Kidney epithelial cell (primary cell): Measurements from ENCODE around the gene STXBP6. TPM values are rescaled to one million over a fixed set of nuclear protein-coding genes. Genes with fewer than 3 reads are reported as not detected.

Source experiments
- DNase-seq: peaks from one replicate; pipeline ENCODE4 v3.0.0-alpha.2; 2010; ENCODE audit warnings: low read depth
- H3K27me3 ChIP-seq: 2 replicates; pipeline ENCODE4 v1.6.0; 2011; ENCODE audit warnings: low read length; ENCODE audit not compliant: control insufficient read depth, insufficient read depth
- H3K36me3 ChIP-seq: 2 replicates; pipeline ENCODE4 v1.5.1; 2011; ENCODE audit warnings: low read length; ENCODE audit not compliant: control insufficient read depth, insufficient read depth
- H3K4me3 ChIP-seq: 2 replicates; pipeline ENCODE4 v1.5.1; 2011; ENCODE audit warnings: low read depth, mild to moderate bottlenecking, control low read depth, low read length
- CTCF ChIP-seq: IDR thresholded peaks from 2 replicates; pipeline ENCODE4 v1.5.1; 2011; ENCODE audit warnings: mild to moderate bottlenecking, moderate library complexity, low read length, control low read depth, inconsistent platforms; ENCODE audit not compliant: insufficient read depth, poor library complexity, severe bottlenecking
- total RNA-seq: library from RNA; depleted of rRNA; stranded (reverse); fragments of >200 nt; gene quantifications from 2 replicates; pipeline ENCODE4 v1.2.3, GENCODE V29; 2015

The STXBP6 gene
- total RNA-seq, 1 donor from 2014 or later: 0.38 TPM

- H3K36me3 ChIP-seq: no peaks in the 10 kb centered on the region
- TF ChIP-seq CTCF: no peak
- no peaks in the 10 kb centered on the region for H3K27me3 ChIP-seq
- no peak overlapping the region for H3K4me3 ChIP-seq
- DNase-seq: no peak
Observed at GRCh38 chr14:24959791-24960331, 90.1 kb downstream of the STXBP6 start.

GRCh38 chr14:24958271-24958670 is 91.7 kb downstream of the STXBP6 start:
- no peak for DNase-seq
- no peaks in the 10 kb centered on the region for H3K36me3 ChIP-seq
- H3K27me3 ChIP-seq: no peaks in the 10 kb centered on the region
- H3K4me3 ChIP-seq: no peak overlapping the region
- no peak for TF ChIP-seq CTCF

GRCh38 chr14:24957814-24958213 is 92.1 kb downstream of the STXBP6 start:
- no peak overlapping the region for H3K4me3 ChIP-seq
- TF ChIP-seq CTCF: no peak
- no peaks in the 10 kb centered on the region for H3K36me3 ChIP-seq
- no peaks in the 10 kb centered on the region for H3K27me3 ChIP-seq
- DNase-seq: no peak

- Histone ChIP-seq H3K27me3 (no peaks in the 10 kb centered on the region), H3K36me3 (no peaks in the 10 kb centered on the region), H3K4me3 (no peak overlapping the region)
- no peak for TF ChIP-seq CTCF
- no peak for DNase-seq
Observed at GRCh38 chr14:24956104-24956503, 93.8 kb downstream of the STXBP6 start.

GRCh38 chr14:24954700-24955037 is 95.3 kb downstream of the STXBP6 start:
- Histone ChIP-seq H3K36me3 (no peaks in the 10 kb centered on the region), H3K4me3 (no peak overlapping the region), H3K27me3 (no peaks in the 10 kb centered on the region)
- no peak for DNase-seq
- no peak for TF ChIP-seq CTCF

- TF ChIP-seq CTCF: no peak
- Histone ChIP-seq H3K27me3 (no peaks in the 10 kb centered on the region), H3K4me3 (no peak overlapping the region), H3K36me3 (no peaks in the 10 kb centered on the region)
- DNase-seq: no peak
Observed at GRCh38 chr14:24954037-24954699, 95.8 kb downstream of the STXBP6 start.
